Esophagus muscularis mucosa (tissue), 4 donors: ENCODE measurements around the gene ELFN2. TPM values are rescaled to one million over a fixed set of nuclear protein-coding genes. Genes with fewer than 3 reads are reported as not detected.

ENCODE experiments used
- DNase-seq: peaks from one replicate; pipeline ENCODE4 v3.0.0-alpha.2; 2017; ENCODE audit errors: extremely low spot score
- H3K27ac ChIP-seq, 4 donors: fragments of 200-600 bp; sonication (generic); replicated peaks in 1 of 4; 1 replicate in 3 of 4; 2 replicates in 1 of 4; pipeline ENCODE4 v1.5.1; 2016 to 2019; ENCODE audit warnings: mild to moderate bottlenecking in 1 of 4
- H3K27me3 ChIP-seq, 4 donors: fragments of 200-600 bp; sonication (generic); one replicate each; pipeline versions ENCODE4 v1.5.1 to v1.6.0; 2016 to 2019
- H3K36me3 ChIP-seq, 4 donors: fragments of 200-600 bp; sonication (generic); one replicate each; pipeline ENCODE4 v1.5.1; 2016 to 2019
- H3K4me1 ChIP-seq, 4 donors: fragments of 200-600 bp; sonication (generic); one replicate each; pipeline ENCODE4 v1.5.1; 2016 to 2019
- H3K4me3 ChIP-seq, 4 donors: fragments of 200-600 bp; sonication (generic); 1 replicate in 2 of 4; 2 replicates in 2 of 4; pipeline ENCODE4 v1.5.1; 2016 to 2019; ENCODE audit warnings: mild to moderate bottlenecking in 4 of 4, moderate library complexity in 1 of 4
- H3K9me3 ChIP-seq, 4 donors: fragments of 200-600 bp; sonication (generic); 1 replicate in 3 of 4; 2 replicates in 1 of 4; pipeline ENCODE4 v1.5.1; 2016 to 2019
- CTCF ChIP-seq, 3 experiments: fragments of 200-600 bp in 2 of 3; fragments of 450-650 bp in 1 of 3; sonication (generic) in 2 of 3; IDR thresholded peaks; one replicate each; pipeline ENCODE4 v1.5.1; 2017 to 2019; ENCODE audit warnings: antibody characterized with exemption in 3 of 3, mild to moderate bottlenecking in 2 of 3, moderate library complexity in 1 of 3
- EP300 ChIP-seq: sonication (generic); formaldehyde crosslinking; IDR thresholded peaks from one replicate; pipeline ENCODE4 v1.6.1; 2017; ENCODE audit warnings: antibody characterized with exemption
- POLR2A ChIP-seq: fragments of 450-650 bp; IDR thresholded peaks from one replicate; pipeline ENCODE4 v1.6.1; 2017; ENCODE audit warnings: antibody characterized with exemption, moderate library complexity, mild to moderate bottlenecking, low read depth
- POLR2AphosphoS5 ChIP-seq, 2 donors: sonication (generic); formaldehyde crosslinking; IDR thresholded peaks; one replicate each; pipeline ENCODE4 v1.6.1; 2017; ENCODE audit warnings: antibody characterized with exemption in 2 of 2
- WGBS: methylation state at CpG from one replicate; pipeline ENCODE4 v1.1.5; 2018; 5-methylcytosine and 5-hydroxymethylcytosine counted together
- intact Hi-C: fragments of 100-400 bp; cut with DNase I; formaldehyde crosslinking; loops from one replicate; pipeline ENCODE4 v1.15.1; 2023
- total RNA-seq, 4 donors: library from RNA; depleted of rRNA; stranded (reverse); fragments of >200 nt; gene quantifications; one replicate each; pipeline versions ENCODE4 v1.1.0 to v1.2.1, GENCODE V29; 2016

Gene ELFN2
- total RNA-seq, 4 donors from 2014 or later, result 0.17 TPM; not detected in 2

GRCh38 chr22:37384691-37385090 lies 42.6 kb downstream of the ELFN2 start:
- no peaks in the 10 kb centered on the region for H3K9me3 ChIP-seq
- TF ChIP-seq POLR2A, result no peak
- no peak for TF ChIP-seq POLR2AphosphoS5 (IDR thresholded peaks at IDR 0.05)
- TF ChIP-seq CTCF (IDR thresholded peaks at IDR 0.05), result no peak
- TF ChIP-seq EP300, result no peak
- intact Hi-C loops, result no loop called here
- no peaks in the 10 kb centered on the region for H3K4me1 ChIP-seq
- no peak overlapping the region for H3K27ac ChIP-seq
- H3K27me3 ChIP-seq, result peaks cover 0 to 94% (median 3%) of the 10 kb centered on the region in 4 donors
- 87% methylated on average over 7 of the region's 12 CpGs for WGBS
- no peak overlapping the region for H3K4me3 ChIP-seq
- DNase-seq, result no peak
- H3K36me3 ChIP-seq, result no peaks in the 10 kb centered on the region

- intact Hi-C loops, result no loop called here
- DNase-seq, result no peak
- Histone ChIP-seq H3K27me3 (peaks cover 0 to 94% (median 4%) of the 10 kb centered on the region in 4 donors), H3K4me1 (no peaks in the 10 kb centered on the region), H3K36me3 (no peaks in the 10 kb centered on the region), H3K4me3 (no peak overlapping the region), H3K9me3 (no peaks in the 10 kb centered on the region), H3K27ac (no peak overlapping the region)
- TF ChIP-seq POLR2A (no peak), POLR2AphosphoS5 (IDR thresholded peaks at IDR 0.05) (no peak), CTCF (IDR thresholded peaks at IDR 0.05) (no peak), EP300 (no peak)
- WGBS, result 86% methylated on average over 9 of the region's 9 CpGs
Observed at GRCh38 chr22:37383341-37383740, 43.9 kb downstream of the ELFN2 start.

GRCh38 chr22:37381489-37381888 lies 45.8 kb downstream of the ELFN2 start:
- H3K27ac ChIP-seq, result no peak overlapping the region
- H3K27me3 ChIP-seq, result peaks cover 0 to 94% (median 8%) of the 10 kb centered on the region in 4 donors
- H3K4me3 ChIP-seq, result no peak overlapping the region
- no peaks in the 10 kb centered on the region for H3K36me3 ChIP-seq
- no peak for DNase-seq
- WGBS, result 41% methylated on average over 9 of the region's 9 CpGs
- intact Hi-C loops, result no loop called here
- no peaks in the 10 kb centered on the region for H3K9me3 ChIP-seq
- H3K4me1 ChIP-seq, result peaks cover 0 to 7% (median 2%) of the 10 kb centered on the region in 4 donors
- TF ChIP-seq EP300 (no peak), POLR2AphosphoS5 (IDR thresholded peaks at IDR 0.05) (no peak), POLR2A (no peak), CTCF (IDR thresholded peaks at IDR 0.05) (no peak)

GRCh38 chr22:37379722-37380121 lies 47.6 kb downstream of the ELFN2 start:
- intact Hi-C loops, result no loop called here
- H3K9me3 ChIP-seq, result no peaks in the 10 kb centered on the region
- no peaks in the 10 kb centered on the region for H3K36me3 ChIP-seq
- no peak overlapping the region for H3K4me3 ChIP-seq
- 45% methylated on average over 7 of the region's 10 CpGs for WGBS
- no peak overlapping the region for H3K27ac ChIP-seq
- H3K27me3 ChIP-seq, result peaks cover 0 to 94% (median 8%) of the 10 kb centered on the region in 4 donors
- H3K4me1 ChIP-seq, result peaks cover 0 to 14% (median 3%) of the 10 kb centered on the region in 4 donors
- TF ChIP-seq POLR2AphosphoS5 (IDR thresholded peaks at IDR 0.05) (no peak), EP300 (no peak), POLR2A (no peak), CTCF (IDR thresholded peaks at IDR 0.05) (no peak)
- no peak for DNase-seq

GRCh38 chr22:37379085-37379484 lies 48.2 kb downstream of the ELFN2 start:
- Histone ChIP-seq H3K9me3 (no peaks in the 10 kb centered on the region), H3K36me3 (no peaks in the 10 kb centered on the region), H3K27me3 (peaks cover 0 to 94% (median 8%) of the 10 kb centered on the region in 4 donors), H3K4me3 (no peak overlapping the region), H3K4me1 (peaks cover 0 to 14% (median 3%) of the 10 kb centered on the region in 4 donors), H3K27ac (no peak overlapping the region)
- TF ChIP-seq POLR2AphosphoS5 (IDR thresholded peaks at IDR 0.05) (no peak), EP300 (no peak), CTCF (IDR thresholded peaks at IDR 0.05) (no peak), POLR2A (no peak)
- no peak for DNase-seq
- whole genome bisulfite sequencing, result 38% methylated on average over 12 of the region's 13 CpGs
- intact Hi-C loops, result no loop called here
